ENCODE measurements around the gene TNS3. TPM values are rescaled to one million over a fixed set of nuclear protein-coding genes. Genes with fewer than 3 reads are reported as not detected.

The TNS3 gene
- total and polyA plus RNA-seq, 9 of the 15 experiments (the other 6 are each of a cell fraction or from before 2014, with no cell fraction given), result 0.20 TPM; not detected in 8

- intact Hi-C loops (cut with micrococcal nuclease), result no loop called here
- no peaks in the 10 kb centered on the region for H3K79me2 ChIP-seq (ENCODE audit: control insufficient read depth, insufficient read depth, low read length)
- 0 out of 5 replicates have a peak, but pooled peaks cover 0 to 3% of the 10 kb centered on the region in 2 experiments for H3K4me1 ChIP-seq (replicated peaks in 1 of 2; ENCODE audit: control insufficient read depth in 2 of 2, insufficient read depth in 2 of 2, low read length in 2 of 2)
- no peak overlapping the region for H3K4me3 ChIP-seq
- ATAC-seq (peak; percentile 44; the same call in 2 of the 3 replicates), FAIRE-seq (no peak), DNase-seq (ENCODE audit: extremely low read depth in 1 of 4, low spot score in 3 of 4) (peak in 3 of 4 experiments; percentile 8 to 21 (median 18))
- no TSS peak for BruUV-seq (replicated peaks)
- in situ Hi-C loops (cut with MboI), result no loop called here
- no peaks in the 10 kb centered on the region for H3K9me1 ChIP-seq (ENCODE audit: control insufficient read depth, insufficient read depth, low read length)
- no peak overlapping the region for H3K9ac ChIP-seq (ENCODE audit: insufficient read depth in 1 of 2, low read depth in 2 of 2, low read length in 2 of 2)
- 2% methylated on average over 9 of the region's 14 CpGs for WGBS (ENCODE audit: insufficient coverage, low coverage, missing lambda C conversion rate)
- H2AFZ ChIP-seq (ENCODE audit: low read depth, low read length), result no peak overlapping the region
- no peak overlapping the region for H3K4me2 ChIP-seq (ENCODE audit: insufficient read depth, low read length)
- TF ChIP-seq EGR1 (conservative IDR thresholded peaks at IDR 0.05) (peak; percentile 75), ZHX1 (conservative IDR thresholded peaks at IDR 0.05; ENCODE audit: low read length) (no peak)
- 0 out of 2 replicates have a peak, but pooled peaks cover 5% of the 10 kb centered on the region for H4K20me1 ChIP-seq (replicated peaks; ENCODE audit: control insufficient read depth, insufficient read depth, low read length)
- ChIA-PET POLR2A (no interaction called here), CTCF (ENCODE audit: low intra/inter-chr PET ratio) (interaction anchor here (0.6 kb wide), 1 partner anchor 779 kb away, joined by 3 read pairs; no protein-coding TSS in a partner anchor)
- no peaks in the 10 kb centered on the region for H3K9me3 ChIP-seq (replicated peaks; ENCODE audit: control insufficient read depth, insufficient read depth, low read depth, low read length)
- H3K36me3 ChIP-seq (ENCODE audit: control insufficient read depth, insufficient read depth, low read length), result no peaks in the 10 kb centered on the region
- no peak overlapping the region for H3K27ac ChIP-seq (ENCODE audit: extremely low read depth, low read depth, low read length)
- peaks cover 13 to 56% of the 10 kb centered on the region in 2 experiments; a peak in 4 of 5 replicates for H3K27me3 ChIP-seq (ENCODE audit: control insufficient read depth in 2 of 2, insufficient read depth in 2 of 2, low read length in 2 of 2)
These were observed 173.9 kb downstream of the TNS3 start for GRCh38 chr7:47407821-47408674.
